ENCODE data around the gene CPA5. TPM values are rescaled to one million over a fixed set of nuclear protein-coding genes. Genes with fewer than 3 reads are reported as not detected.

Gene CPA5
- total and polyA plus RNA-seq, 2 of the 8 experiments (the other 6 are each of a cell fraction or from before 2014, with no cell fraction given) = 0.12 TPM; not detected in 1

- Histone ChIP-seq H3K56ac (replicated peaks; ENCODE audit: insufficient read length, low read depth, low read length) (no peak overlapping the region), H2AFZ (ENCODE audit: low read length) (no peak overlapping the region), H3K4me3 (ENCODE audit: extremely low read depth in 1 of 4, insufficient read depth in 2 of 4, low read depth in 3 of 4, low read length in 4 of 4) (no peak overlapping the region), H2BK5ac (ENCODE audit: low read depth, low read length) (no peak overlapping the region), H2BK20ac (ENCODE audit: low read length) (no peak overlapping the region), H3K27me3 (replicated peaks in 1 of 4; ENCODE audit: control insufficient read depth in 3 of 4, extremely low read depth in 1 of 4, insufficient read depth in 3 of 4, low read length in 3 of 4) (no peaks in the 10 kb centered on the region; a peak in 1 of 7 replicates), H3K23ac (ENCODE audit: insufficient read length) (no peak overlapping the region), H3K23me2 (ENCODE audit: low read depth, low read length) (no peaks in the 10 kb centered on the region; the same call in 1 of the 2 replicates), H3K4ac (replicated peaks; ENCODE audit: insufficient read length, low read depth, low read length) (no peak overlapping the region), H3K79me1 (ENCODE audit: low read depth, low read length) (no peaks in the 10 kb centered on the region), H3K9me3 (ENCODE audit: insufficient read depth in 2 of 2, low read depth in 1 of 2, low read length in 1 of 2) (no peaks in the 10 kb centered on the region), H3K36me3 (ENCODE audit: control insufficient read depth in 2 of 4, insufficient read depth in 4 of 4, low read length in 3 of 4) (no peaks in the 10 kb centered on the region), H3K79me2 (ENCODE audit: control insufficient read depth in 1 of 2, insufficient read depth in 2 of 2, low read length in 2 of 2) (no peaks in the 10 kb centered on the region), H3K18ac (ENCODE audit: extremely low read depth, low read length) (no peak overlapping the region), H2BK120ac (replicated peaks; ENCODE audit: low read depth, low read length) (no peak overlapping the region), H4K91ac (replicated peaks; ENCODE audit: insufficient read length, low read length) (no peak overlapping the region), H4K20me1 (replicated peaks in 1 of 2; ENCODE audit: control insufficient read depth in 1 of 2, insufficient read depth in 2 of 2, low read length in 2 of 2) (no peaks in the 10 kb centered on the region), H3K14ac (ENCODE audit: insufficient read length) (no peak overlapping the region), H4K8ac (ENCODE audit: extremely low read depth, insufficient read depth, low read length) (no peak overlapping the region; the same call in 1 of the 2 replicates), H2BK12ac (ENCODE audit: low read depth, low read length) (no peak overlapping the region), H2BK15ac (ENCODE audit: low read length) (no peak overlapping the region), H3K27ac (ENCODE audit: low read depth, low read length) (no peak overlapping the region), H3K9ac (replicated peaks in 1 of 4; ENCODE audit: extremely low read depth in 1 of 4, low read depth in 3 of 4, low read length in 3 of 4) (no peak overlapping the region), H4K5ac (ENCODE audit: insufficient read length, low read depth, low read length) (no peak overlapping the region), H3K4me2 (ENCODE audit: insufficient read depth in 1 of 2, low read depth in 2 of 2, low read length in 2 of 2) (no peak overlapping the region), H3K4me1 (replicated peaks in 1 of 4; ENCODE audit: control insufficient read depth in 3 of 4, insufficient read depth in 4 of 4, low read length in 3 of 4) (peaks cover 0 to 2% (median 0%) of the 10 kb centered on the region in 4 experiments; a peak in 1 of 7 replicates), H2AK5ac (ENCODE audit: low read depth, low read length) (no peak overlapping the region)
- DNase-seq (ENCODE audit: low read depth in 1 of 2, low spot score in 2 of 2) (peak in 1 of 2 experiments; percentile 26), FAIRE-seq (no peak)
- CTCF ChIA-PET (ENCODE audit: partially characterized antibody) = interaction anchor here (1.7 kb wide), 1 partner anchor 29 kb away, joined by 4 read pairs; no protein-coding TSS in a partner anchor
- POLR2A ChIA-PET (ENCODE audit: partially characterized antibody) = no interaction called here
- TF ChIP-seq HDAC6 (IDR thresholded peaks at IDR 0.05; ENCODE audit: low read depth, low read length) = no peak
- no peak for TF ChIP-seq RAD21 (IDR thresholded peaks at IDR 0.05 in 1 of 2, conservative IDR thresholded peaks at IDR 0.05 in 1 of 2; ENCODE audit: low read depth in 2 of 2, low read length in 2 of 2)
- TF ChIP-seq RXRA (IDR thresholded peaks at IDR 0.05; ENCODE audit: insufficient read depth, low read depth, low read length) = no peak
- TF ChIP-seq SIRT6 (IDR thresholded peaks at IDR 0.05; ENCODE audit: low read length) = no peak
- no peak for TF ChIP-seq EZH2 (IDR thresholded peaks at IDR 0.05; ENCODE audit: low read depth, low read length, severe bottlenecking)
- no peak for TF ChIP-seq YY1 (IDR thresholded peaks at IDR 0.05; ENCODE audit: low read depth, low read length)
- no peak for TF ChIP-seq CBX5 (IDR thresholded peaks at IDR 0.05; ENCODE audit: low read depth, low read length)
- no peak for TF ChIP-seq TCF12 (IDR thresholded peaks at IDR 0.05; ENCODE audit: low read depth, low read length)
- 95% methylated on average over 18 of the region's 18 CpGs; no CpG with 5 or more reads in 1 of the 2 experiments for WGBS, 2 experiments (ENCODE audit: extremely low coverage in 1 of 2, insufficient coverage in 1 of 2, insufficient read length in 1 of 2, insufficient replicate concordance in 2 of 2, low coverage in 1 of 2, low lambda C conversion rate in 2 of 2, missing lambda C conversion rate in 1 of 2)
These were observed 38.8 kb downstream of the CPA5 start for GRCh38 chr7:130383187-130383980.

All from H1 (cell line).